Measurements from ENCODE around the gene SULT1A2.
"Not testable (repeated sequence)": the region's sequence is repeated elsewhere in the genome, so short reads cannot be mapped to it uniquely, and the experiment has no call there.

DNA sequence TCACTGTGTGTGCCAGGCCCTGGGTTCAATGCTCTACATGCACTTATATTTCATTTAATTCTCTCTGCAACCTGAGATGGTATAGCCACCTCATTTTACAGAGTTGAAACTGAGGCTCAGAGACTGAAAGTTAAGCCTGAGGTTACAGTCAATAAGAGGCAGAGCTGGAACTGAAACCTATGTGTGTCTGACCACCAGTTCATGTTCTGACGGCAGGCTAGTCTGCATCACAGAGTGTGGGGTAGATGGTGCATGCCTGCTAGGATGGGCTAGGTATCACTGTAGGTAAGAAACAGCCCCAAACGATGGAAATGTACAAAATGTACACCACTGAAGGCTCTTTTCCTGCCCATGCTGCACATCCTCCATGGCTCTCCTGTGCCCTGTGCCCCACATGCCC lies 43.1 kb upstream of the SULT1A2 start:
- TF ChIP-seq, protein P1, sequence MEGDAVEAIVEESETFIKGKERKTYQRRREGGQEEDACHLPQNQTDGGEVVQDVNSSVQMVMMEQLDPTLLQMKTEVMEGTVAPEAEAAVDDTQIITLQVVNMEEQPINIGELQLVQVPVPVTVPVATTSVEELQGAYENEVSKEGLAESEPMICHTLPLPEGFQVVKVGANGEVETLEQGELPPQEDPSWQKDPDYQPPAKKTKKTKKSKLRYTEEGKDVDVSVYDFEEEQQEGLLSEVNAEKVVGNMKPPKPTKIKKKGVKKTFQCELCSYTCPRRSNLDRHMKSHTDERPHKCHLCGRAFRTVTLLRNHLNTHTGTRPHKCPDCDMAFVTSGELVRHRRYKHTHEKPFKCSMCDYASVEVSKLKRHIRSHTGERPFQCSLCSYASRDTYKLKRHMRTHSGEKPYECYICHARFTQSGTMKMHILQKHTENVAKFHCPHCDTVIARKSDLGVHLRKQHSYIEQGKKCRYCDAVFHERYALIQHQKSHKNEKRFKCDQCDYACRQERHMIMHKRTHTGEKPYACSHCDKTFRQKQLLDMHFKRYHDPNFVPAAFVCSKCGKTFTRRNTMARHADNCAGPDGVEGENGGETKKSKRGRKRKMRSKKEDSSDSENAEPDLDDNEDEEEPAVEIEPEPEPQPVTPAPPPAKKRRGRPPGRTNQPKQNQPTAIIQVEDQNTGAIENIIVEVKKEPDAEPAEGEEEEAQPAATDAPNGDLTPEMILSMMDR (IDR thresholded peaks at IDR 0.05) = not testable (repeated sequence)
- TF ChIP-seq POLR2A (IDR thresholded peaks at IDR 0.05); POLR2AphosphoS5 (IDR thresholded peaks at IDR 0.05; ENCODE audit: insufficient read depth in 1 of 2, low read depth in 1 of 2): not testable (repeated sequence)

Measured in vagina (tissue), 2 donors.